NCI-H128 (cell line): Measurements from ENCODE around the gene BTRC.
"Not testable (repeated sequence)": the region's sequence is repeated elsewhere in the genome, so short reads cannot be mapped to it uniquely, and the experiment has no call there.

ENCODE experiments used
- DNase-seq: peaks from one replicate; lab custom pipeline; 2025; ENCODE audit not compliant: unreplicated experiment; lab: John Stamatoyannopoulos, UW

BTRC gene

DNA sequence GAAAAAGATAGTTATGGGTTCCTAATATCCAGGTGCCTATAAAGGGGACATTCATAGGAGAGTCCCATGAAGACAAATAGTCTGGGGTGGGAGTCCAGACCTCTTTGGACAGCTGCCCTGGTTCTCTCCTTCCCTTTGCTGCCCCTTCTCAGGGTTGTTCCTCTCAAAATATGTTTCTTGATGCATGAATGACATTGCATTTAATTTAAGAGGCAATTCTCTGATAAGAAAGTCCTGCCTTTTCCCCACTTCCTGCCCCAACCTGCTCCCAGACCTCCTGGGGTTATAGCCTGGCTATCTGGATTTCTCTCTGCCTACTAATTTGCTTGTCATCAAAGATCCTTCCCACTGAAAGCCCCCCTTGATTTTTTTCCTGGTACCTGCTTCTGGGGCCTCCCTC is 12.5 kb upstream of the BTRC start:
- DNase-seq, result no peak

DNA sequence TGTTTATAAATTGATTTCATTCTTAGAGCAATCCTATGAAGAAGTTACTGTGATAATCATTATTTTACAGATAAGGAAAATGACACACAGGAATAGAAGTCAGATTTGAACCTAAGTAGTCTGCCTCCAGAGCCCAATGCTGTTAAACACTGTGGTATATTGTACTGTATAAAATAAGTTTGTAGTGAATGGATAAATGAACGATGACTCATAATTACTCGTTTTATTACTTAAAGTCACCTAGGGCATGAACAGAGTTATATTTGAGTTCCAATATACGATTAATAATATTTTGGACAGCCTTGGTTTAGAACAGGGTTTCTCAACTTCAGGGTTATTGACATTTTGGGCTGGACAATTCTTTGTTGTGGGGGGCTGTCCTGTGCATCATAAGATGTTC is 7.8 kb upstream of the BTRC start:
- DNase-seq, result no peak

DNA sequence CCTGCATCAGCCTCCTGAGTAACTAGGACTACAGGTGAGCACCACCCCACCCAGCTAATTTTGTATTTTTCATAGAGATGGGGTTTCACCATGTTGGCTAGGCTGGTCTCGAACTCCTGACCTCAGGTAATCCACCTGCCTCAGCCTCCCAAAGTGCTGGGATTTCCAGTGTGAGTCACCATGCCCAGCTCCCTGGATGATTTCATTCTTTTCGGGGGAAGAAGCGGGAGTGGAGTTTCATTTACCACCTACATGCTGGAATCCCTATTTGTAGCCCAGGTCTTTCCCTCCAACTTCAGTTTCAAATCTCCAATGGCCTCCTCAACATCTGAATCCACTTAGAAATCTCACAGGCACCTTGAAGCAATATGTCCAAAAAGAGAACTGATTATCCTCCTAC is 2.9 kb upstream of the BTRC start:
- no peak for DNase-seq

DNA sequence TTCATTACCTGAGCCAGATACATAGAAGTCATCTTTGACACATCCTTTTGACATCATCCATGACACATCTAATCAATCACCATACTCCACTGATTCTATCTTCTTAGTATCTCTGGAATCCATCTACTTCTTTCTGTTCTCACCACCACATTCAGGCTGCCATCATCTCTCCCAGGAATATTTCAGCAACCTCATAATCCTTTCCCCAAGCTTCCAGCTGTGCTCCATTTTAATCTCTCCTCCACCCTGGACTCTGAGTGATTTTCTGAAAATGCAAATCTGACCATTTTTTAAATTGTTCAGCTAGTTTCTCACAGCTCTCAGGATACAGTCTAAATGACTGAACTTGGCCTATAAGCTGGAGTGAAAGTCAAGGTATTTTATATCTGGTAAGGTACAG is 2.5 kb upstream of the BTRC start:
- no peak for DNase-seq

DNA sequence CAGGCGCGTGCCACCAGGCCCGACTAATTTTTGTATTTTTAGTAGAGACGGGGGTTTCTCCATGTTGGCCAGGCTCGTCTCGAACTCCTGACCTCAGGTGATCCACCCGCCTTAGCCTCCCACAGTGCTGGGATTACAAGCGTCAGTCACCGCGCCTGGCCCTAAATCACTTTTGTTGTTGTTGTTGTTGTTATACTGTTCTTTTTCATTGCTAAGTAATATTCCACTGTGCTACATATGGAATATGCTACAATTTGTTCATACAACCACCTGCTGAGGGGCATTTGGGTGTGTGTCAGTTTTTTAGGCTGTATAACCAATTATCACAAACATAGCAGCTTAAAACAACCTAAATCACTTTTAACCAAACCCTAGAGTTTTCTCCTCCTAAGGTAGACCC is 1.1 kb upstream of the BTRC start:
- DNase-seq, result not testable (repeated sequence)

DNA sequence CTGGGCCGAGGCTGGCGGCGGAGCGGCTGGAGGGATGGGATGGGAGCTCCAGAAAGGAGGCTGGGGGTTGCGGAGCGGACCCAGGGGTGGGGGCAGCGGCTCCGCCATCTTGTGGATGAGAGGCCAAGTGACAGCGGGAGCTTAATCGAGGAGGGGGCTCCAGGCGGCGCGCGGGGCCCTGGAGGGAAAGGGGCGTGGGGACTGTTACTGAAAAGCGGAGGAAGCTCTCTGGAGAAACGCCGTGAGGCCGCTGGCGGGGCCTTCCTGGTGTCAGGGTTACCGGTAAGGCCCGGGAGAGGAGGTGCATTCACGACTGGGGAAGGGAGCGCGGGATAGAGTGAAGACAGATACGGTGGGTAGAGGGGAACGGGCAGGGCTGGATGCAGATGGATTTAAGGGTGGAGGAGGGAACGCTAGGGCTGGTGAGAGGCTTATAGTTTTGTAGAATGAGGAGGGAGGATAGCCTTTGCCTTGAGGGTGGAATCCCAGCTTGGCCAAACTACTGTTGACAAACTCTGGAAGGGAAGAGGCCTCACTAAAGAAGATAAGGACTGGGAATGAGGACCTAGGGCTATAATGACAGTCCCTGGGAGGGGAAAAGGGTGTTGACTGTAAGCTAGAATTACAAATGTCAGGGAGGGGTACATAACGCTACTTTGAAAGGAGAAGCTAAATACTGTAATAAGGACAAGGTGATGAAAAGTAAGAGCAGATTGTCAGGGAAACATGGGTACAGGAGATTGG is 535 bp downstream of the BTRC start:
- no peak for DNase-seq

DNA sequence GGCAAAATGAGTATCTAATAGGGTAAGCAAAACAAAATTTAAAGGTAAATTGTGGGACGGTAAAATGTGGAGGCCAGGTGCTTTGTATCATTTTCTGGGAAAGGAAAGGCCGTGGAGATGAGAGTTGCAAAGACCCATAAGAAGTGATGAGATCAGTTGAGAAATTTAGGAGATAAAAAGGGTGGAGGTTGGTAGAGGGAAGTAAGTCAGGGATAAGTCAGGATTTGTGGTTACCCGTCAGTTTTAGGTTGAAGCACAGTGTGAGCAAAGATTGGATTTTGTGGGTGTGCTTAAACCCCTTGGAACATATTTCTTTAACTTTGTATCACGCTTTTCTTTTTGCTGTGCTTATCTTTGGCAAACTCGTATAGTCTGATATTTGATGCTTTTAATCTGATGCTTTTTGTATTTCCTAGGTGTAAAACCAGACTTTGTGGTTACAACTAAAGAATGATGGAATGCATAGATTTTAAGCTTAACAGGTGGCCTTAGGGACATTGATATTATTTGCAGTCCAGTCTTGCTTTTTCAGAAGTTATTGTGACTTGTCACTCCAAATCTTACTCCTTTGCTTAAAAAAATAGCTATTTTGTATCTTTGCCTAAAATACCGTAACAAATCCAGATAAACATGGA is 1.2 kb downstream of the BTRC start:
- no peak for DNase-seq

DNA sequence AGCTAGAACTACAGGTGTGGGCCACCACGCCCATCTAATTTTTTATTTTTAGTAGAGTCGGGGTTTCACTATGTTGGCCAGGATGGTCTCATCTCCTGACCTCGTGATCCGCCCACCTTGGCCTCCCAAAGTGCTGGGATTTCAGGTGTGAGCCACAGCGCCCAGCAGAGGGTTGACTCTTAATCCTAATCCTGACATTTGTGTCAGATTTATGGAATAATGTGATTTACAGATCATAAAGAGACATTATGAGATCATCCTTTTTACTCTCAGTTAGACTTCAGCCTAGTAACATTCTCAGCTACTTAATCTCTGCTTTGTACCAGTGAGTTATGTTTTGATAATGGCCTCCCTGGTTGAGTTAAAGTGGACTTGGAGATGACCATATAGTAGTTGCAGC is 2.2 kb downstream of the BTRC start:
- DNase-seq, result no peak

DNA sequence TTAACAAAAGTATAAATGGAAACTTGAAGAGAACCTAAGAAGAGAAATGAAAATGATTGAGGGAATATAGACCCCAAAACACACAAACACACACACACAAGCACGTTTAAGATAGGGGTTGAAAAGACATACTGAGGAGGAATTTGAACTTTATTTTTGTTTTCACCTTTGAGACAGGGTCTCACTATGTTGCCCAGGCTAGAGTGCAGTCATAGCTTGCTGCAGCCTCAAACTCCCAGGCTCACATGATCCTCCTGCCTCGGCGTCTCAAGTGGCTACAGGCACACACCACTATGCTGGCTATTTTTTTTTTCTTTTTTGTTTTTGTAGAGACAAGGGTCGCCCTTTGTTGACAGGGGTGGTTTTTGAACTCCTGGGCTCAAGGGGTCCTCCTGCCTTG is 4.0 kb downstream of the BTRC start:
- no peak for DNase-seq

DNA sequence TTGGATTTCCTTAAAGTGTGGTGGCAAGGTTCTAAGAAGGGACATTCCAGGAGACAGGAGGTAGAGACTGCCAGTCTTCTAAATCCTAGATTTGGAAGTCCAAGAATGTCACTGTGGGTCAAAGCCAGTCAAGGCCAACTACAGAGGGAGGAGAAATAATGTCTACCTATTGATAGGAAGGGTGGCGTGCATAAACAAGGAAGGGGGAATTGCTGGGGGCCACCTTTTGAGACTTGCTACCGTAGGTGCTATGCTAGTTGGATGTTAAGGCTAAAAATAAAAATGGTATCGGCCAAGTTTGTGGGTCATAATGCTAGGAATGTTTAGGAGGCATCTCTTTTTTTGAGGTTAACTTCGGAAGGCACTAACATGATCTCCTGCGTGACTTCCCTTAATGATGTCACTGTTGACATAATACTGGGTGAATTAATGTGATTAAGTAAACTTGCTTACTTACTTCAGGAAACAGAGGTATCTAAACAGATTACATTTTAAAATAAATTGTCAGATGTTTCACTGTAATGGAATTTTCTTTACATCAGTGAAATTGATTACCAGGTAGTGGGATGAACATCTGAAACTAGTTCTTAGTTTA is 4.8 kb downstream of the BTRC start:
- no peak for DNase-seq

DNA sequence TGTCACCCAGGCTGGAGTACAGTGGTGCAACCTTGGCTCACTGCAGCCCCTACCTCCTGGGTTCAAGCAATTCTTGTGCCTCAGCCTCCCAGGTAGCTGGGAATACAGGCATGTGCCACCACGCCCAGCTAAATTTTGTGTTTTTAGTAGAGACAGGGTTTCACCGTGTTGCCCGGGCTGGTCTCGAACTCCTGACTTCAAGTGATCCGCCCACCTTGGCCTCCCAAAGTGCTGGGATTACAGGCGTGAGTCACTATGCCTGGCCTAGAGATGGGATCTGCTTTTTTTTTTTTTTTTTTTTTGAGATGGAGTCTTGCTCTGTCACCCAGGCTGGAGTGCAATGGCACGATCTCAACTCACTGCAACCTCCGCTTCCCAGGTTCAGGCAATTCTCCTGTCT is 6.1 kb downstream of the BTRC start:
- not testable (repeated sequence) for DNase-seq

DNA sequence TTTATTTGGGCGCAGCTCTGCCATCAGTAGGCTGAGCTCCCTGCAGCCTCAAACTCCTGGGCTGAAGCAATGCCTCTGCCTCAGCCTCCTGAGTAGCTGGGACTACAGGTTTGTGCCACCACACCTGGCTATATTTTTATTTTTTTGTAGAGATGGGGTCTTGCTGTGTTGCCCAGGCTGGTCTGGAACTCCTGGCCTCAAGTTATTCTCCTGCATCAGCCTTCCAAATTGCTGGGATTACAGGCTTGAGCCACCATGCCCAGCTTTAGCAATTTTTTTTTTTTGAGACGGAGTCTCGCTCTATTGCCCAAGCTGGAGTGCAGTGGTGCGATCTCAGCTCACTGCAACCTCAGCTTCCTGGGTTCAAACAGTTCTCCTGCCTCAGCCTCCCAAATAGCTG is 6.9 kb downstream of the BTRC start:
- not testable (repeated sequence) for DNase-seq

DNA sequence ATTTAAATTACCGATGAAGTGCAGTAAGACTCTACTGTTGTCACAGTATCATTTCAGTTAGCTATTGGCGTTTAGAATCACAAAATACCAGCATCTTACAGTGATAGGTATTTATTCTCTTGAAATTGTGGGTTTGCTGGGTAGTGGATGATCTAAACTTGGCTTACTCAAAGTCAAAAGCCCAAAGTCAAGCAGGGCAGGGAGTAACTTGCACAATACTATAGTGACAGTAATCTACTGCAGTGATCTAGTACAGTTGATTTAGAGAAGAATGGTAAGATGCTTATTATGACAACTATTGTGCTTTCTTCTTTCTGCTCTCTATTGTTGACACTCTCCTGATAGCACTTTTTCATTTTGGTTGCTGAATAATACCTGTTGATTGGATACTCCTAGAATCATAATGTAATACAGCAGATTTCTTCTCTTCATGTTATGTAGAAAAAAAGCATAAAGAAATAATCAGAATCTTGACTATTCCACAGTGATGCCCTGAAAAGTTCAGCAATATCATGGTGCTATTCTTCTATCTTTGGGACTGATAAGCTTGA is 10.0 kb downstream of the BTRC start:
- no peak for DNase-seq

DNA sequence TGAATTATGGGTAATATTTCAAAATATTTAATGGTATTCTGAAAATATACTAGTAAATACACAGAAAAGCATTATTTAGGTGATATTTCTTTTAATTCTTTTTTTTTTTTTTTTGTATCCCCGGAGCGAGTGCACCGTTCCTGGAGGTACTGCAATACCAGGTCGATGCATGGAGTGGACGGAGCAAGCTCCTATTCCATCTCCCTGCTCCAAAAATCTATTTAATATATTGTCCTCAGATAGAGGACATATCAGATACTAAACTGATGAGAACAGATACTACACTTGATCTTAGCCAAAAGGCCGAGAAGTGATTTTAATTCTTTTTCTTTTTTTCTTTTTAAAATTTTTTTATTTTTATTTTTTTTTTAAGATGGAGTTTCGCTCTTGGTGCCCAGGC is 10.8 kb downstream of the BTRC start:
- no peak for DNase-seq

DNA sequence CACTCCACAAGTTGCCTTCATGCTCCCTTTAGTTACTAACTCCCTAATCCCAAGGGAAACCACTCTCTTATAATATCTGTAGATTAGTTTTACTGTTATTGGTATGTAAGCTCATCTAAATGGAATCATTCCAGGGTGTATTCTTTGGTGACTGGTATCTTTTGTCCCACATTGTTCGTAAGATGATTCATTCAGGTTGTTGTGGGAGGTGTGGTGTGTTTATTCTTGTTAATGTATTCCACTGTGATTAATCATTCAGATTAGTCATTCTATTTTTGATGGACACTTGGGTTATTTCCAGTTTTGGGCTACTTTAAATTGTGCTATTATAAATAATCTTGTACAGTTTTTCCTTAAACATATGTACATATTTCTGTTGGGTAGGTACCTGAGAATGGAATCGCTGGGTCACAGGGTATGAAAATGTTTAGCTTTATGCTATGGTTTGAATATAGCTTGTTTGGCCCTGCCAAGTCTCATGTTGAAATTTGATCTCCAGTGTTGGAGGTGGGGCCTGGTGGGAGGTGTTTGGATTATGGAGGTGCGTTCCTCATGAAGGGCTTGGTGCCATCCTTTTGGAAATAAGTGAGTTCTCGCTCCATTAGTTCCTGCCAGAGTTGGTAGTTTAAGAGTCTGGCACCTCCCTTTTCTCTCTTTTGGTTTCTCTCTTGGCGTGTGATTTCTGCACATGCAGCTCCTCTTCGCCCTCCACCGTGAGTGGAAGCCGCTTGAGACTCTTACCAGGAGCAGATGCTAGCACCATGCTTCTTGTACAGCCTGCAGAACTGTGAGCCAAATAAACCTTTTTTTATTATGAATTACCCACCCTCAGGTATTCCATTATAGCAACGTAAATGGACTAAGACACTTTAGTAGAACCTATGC is 13.8 kb downstream of the BTRC start:
- no peak for DNase-seq

DNA sequence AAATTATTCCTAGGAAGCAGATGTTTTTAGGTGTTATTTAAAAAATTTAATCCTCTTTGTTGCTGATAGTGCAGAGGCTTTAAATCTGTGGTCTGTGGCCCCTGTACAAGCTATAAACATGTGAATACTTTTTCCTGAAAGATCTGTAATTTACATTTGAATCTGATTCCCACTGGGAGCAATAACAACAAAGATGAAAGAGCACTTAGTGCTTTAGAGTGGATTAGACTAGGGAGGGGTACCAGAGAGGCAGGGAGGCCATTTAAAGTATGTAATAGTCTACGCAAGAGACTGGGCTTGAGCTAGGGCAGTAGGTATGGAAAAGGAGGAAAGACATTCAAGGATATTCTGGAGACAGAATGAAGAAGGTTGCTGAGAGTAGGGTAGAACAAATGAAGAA is 19.1 kb downstream of the BTRC start:
- DNase-seq, result no peak

DNA sequence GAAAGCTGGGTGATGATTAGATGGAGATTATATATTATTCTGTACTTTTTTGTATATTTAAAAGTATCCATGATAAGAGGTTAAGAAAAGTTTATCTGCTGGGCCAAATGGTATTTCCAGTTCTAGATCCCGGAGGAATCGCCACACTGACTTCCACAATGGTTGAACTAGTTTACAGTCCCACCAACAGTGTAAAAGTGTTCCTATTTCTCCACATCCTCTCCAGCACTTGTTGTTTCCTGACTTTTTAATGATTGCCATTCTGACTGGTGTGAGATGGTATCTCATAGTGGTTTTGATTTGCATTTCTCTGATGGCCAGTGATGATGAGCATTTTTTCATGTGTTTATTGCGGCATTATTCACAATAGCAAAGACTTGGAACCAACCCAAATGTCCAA is 20.0 kb downstream of the BTRC start:
- not testable (repeated sequence) for DNase-seq

DNA sequence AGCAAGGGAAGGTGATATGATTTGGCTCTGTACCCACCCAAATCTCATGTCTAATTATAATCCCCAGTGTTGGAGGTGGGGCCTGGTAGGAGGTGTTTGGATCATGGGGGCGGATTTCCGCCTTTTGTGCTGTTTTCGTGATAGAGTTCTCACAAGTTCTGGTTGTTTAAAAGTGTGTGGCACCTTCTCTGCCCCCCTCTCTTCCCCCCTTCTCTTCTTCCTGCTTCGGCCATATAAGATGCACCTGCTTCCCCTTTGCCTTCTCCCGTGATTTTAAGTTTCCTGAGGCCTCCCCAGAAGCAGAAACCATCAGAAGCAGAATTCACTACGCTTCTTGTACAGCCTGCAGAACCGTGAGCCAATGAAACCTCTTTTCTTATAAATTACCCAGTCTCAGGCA is 21.1 kb downstream of the BTRC start:
- no peak for DNase-seq

DNA sequence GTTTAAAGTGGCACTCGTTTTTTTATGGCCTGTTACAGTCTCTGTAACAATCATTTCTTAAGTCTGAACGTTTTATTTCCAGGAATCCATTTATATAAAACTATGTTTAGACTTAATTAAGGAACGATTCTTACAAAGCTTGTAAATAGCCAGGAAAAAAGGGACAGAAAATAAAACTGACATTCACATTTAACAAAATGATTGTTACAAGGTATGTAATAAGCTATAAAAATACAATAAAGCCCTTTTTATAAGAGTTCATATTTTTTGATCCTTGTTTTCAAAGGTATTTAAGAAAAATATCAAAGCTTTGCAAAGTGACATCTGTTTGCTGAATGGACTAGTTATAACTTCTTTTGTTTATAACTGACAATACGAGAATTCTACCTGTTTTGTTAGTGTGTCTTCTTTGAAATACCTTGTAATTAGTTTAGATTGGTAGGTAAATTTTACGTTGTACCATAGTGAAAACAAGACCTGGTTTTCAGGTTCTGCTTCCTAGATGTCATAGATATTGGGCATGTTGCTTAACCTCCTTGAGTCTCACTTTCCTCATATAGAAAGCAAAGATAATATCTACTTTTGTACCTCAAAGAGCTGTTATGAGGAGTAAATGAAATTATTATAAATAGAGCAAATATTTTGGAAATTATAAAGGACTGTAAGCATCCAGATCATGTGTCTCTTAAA is 25.8 kb downstream of the BTRC start:
- no peak for DNase-seq

DNA sequence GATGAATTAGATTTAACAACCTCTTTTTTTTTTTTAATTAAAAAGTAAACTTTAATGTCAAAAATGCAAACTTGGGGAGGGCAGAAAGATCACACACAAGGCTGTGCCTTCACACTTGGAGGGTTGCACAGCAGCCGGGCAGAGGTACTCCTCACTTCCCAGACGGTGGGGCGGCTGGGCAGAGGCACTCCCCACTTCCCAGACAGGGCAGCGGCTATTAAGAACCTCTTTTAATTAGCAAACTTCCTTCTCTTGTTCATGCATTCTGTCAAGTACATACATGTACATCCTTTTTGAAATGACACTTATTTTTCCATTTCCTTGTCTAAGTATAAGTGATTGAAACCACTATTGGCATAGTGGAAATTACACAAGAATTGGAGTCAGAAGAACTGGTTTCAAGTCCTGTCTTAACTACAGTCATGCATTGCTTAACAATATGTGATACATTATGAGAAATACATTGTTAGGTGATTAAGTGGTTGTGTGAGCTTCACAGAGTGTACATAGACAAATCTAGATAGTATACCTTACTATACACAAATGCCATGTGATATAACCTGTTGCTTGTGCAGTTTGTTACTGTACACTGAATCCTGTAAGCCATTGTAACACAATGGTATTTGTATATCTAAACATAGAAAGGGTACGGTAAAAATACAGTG is 26.5 kb downstream of the BTRC start:
- no peak for DNase-seq
